22Rv1 (cell line): ENCODE results near the gene EVA1A.

ENCODE experiments used
- CTCF ChIP-seq: fragments of 450-650 bp; IDR thresholded peaks from 2 replicates; pipeline ENCODE4 v1.5.1; 2017; ENCODE audit warnings: mild to moderate bottlenecking
- ZFX ChIP-seq: fragments of 450-650 bp; IDR thresholded peaks from 2 replicates; pipeline ENCODE4 v1.6.1; 2017; ENCODE audit warnings: antibody characterized with exemption, borderline replicate concordance

- TF ChIP-seq CTCF: no peak
- no peak for TF ChIP-seq ZFX
These were observed 42.1 kb upstream of the EVA1A start for GRCh38 chr2:75602724-75603342.
